Vagina (tissue), 2 donors: ENCODE measurements around the gene IGSF3. TPM values are rescaled to one million over a fixed set of nuclear protein-coding genes. Genes with fewer than 3 reads are reported as not detected.

Experiments used
- microRNA counts, 2 donors: library from miRNA; unstranded; fragments of <30 nt; microRNA quantifications; one replicate each; lab custom pipeline; 2016 to 2017
- microRNA-seq: library from miRNA; unstranded; fragments of <30 nt; microRNA quantifications from one replicate; pipeline ENCODE4, GENCODE V29; 2017; ENCODE audit warnings: borderline number of aligned reads, borderline replicate concordance
- small RNA-seq: library from RNA; depleted of rRNA; stranded (forward); fragments of <200 nt; gene quantifications from one replicate; pipeline ENCODE3, GENCODE V24; 2016
- total RNA-seq: library from RNA; depleted of rRNA; stranded (reverse); fragments of >200 nt; gene quantifications from one replicate; pipeline ENCODE4 v1.2.3, GENCODE V29; 2016

IGSF3 gene
- total RNA-seq, 1 donor from 2014 or later, result 38.5 TPM

MicroRNAs within 50 kb of the gene (microRNA counts, 767-probe panel; counts per million panel counts)
- microRNA hsa-miR-320b (lab: Ali Mortazavi, UCI) (238 to 261 counts per million in 2 donors), microRNA hsa-miR-548ac (lab: Ali Mortazavi, UCI) (238 to 261 counts per million in 2 donors)

Small RNA genes lying within 50 kb of the gene (microRNA-seq; reads per million reads assigned to microRNA genes)
- gene MIR320B1 (not detected), gene MIR548AC (not detected)

Small RNA genes lying within 50 kb of the gene (small RNA-seq; reads per million reads assigned to genes)
- gene MIR320B1 (not detected), gene MIR548AC (not detected)

Other genes with a start within 250 kb of the IGSF3 start
- gene CD58, start 96.7 kb downstream of the IGSF3 start, total RNA-seq, result 54.5 TPM
- 8.3 TPM for gene CD2, start 86.7 kb upstream of the IGSF3 start, total RNA-seq
- 52.8 TPM for gene PTGFRN, start 242.2 kb upstream of the IGSF3 start, total RNA-seq